Central memory CD4-positive, alpha-beta T cell (primary cell): ENCODE measurements around the gene KCNIP3.
"Not testable (repeated sequence)": the region's sequence is repeated elsewhere in the genome, so short reads cannot be mapped to it uniquely, and the experiment has no call there.

ENCODE experiments used
- DNase-seq: peaks from one replicate; pipeline ENCODE4 v3.0.0; 2022
- total RNA-seq, 3 experiments: gene quantifications; one replicate each; lab custom pipeline; 2026; lab: John Stamatoyannopoulos, UW

The KCNIP3 gene
- total RNA-seq, result 0 reads per million in 3 experiments

- DNase-seq, result no peak
These were observed at the start of gene KCNIP3 for GRCh38 chr2:95296880-95297487. TSS of gene KCNIP3 (plus strand) at chr2:95297347. CDS start at chr2:95297439, 92 bp downstream.

GRCh38 chr2:95258271-95258670 lies 38.9 kb upstream of the KCNIP3 start:
- no peak for DNase-seq

GRCh38 chr2:95260028-95261023 lies 36.8 kb upstream of the KCNIP3 start:
- no peak for DNase-seq

GRCh38 chr2:95261602-95262001 lies 35.5 kb upstream of the KCNIP3 start:
- DNase-seq, result no peak

GRCh38 chr2:95262896-95263542 lies 34.1 kb upstream of the KCNIP3 start:
- no peak for DNase-seq

GRCh38 chr2:95264624-95265023 lies 32.5 kb upstream of the KCNIP3 start:
- DNase-seq, result no peak

GRCh38 chr2:95265182-95265581 lies 32.0 kb upstream of the KCNIP3 start:
- no peak for DNase-seq

- DNase-seq, result no peak
These were observed 30.2 kb upstream of the KCNIP3 start for GRCh38 chr2:95266781-95267430.

GRCh38 chr2:95267458-95268210 lies 29.5 kb upstream of the KCNIP3 start:
- no peak for DNase-seq

GRCh38 chr2:95268211-95269035 lies 28.7 kb upstream of the KCNIP3 start:
- no peak for DNase-seq

GRCh38 chr2:95269036-95269680 lies 28.0 kb upstream of the KCNIP3 start:
- DNase-seq, result no peak

GRCh38 chr2:95269745-95270144 lies 27.4 kb upstream of the KCNIP3 start:
- not testable (repeated sequence) for DNase-seq

GRCh38 chr2:95270541-95271081 lies 26.5 kb upstream of the KCNIP3 start:
- DNase-seq, result no peak

- DNase-seq, result no peak
These were observed 25.7 kb upstream of the KCNIP3 start for GRCh38 chr2:95271381-95271971.

- no peak for DNase-seq
These were observed 24.8 kb upstream of the KCNIP3 start for GRCh38 chr2:95272299-95272751.

GRCh38 chr2:95272781-95273180 lies 24.4 kb upstream of the KCNIP3 start:
- DNase-seq, result no peak

GRCh38 chr2:95273566-95274290 lies 23.4 kb upstream of the KCNIP3 start:
- DNase-seq, result no peak

- no peak for DNase-seq
These were observed 22.6 kb upstream of the KCNIP3 start, which contains the start of gene PROM2 for GRCh38 chr2:95274291-95275150. TSS of gene PROM2 (plus strand) at chr2:95274449. CDS start at chr2:95274586, 137 bp downstream.
